ENCODE measurements around the gene OR6K6.

Gene OR6K6

DNA sequence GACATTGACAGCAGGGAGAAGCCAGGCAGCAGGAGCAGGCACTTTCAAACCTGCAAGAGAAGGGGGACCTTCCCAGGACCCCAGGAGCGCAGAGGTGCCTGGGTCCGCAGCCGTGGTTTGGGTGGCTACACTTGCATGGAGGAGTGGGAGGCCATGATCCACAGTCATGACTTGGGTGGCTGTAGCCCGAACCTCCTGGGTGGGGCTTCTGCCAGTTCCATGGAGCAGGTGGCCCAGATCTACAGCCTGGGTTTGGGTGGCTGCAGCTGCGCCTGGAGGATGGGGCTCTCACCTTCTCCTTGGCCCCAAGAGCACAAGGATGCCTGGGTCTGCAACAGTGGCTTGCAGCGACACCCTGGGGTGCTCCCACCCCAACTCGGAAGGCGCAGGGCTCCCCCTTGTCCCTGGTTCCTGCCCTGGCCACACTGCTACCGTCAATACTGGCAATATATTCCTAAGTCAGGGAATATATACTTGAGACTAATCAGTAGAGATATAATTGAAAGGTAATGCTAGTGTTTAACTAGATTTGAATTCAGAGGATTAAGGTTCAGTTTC, 2.3 kb upstream of the OR6K6 start:
- TF ChIP-seq, protein P1, sequence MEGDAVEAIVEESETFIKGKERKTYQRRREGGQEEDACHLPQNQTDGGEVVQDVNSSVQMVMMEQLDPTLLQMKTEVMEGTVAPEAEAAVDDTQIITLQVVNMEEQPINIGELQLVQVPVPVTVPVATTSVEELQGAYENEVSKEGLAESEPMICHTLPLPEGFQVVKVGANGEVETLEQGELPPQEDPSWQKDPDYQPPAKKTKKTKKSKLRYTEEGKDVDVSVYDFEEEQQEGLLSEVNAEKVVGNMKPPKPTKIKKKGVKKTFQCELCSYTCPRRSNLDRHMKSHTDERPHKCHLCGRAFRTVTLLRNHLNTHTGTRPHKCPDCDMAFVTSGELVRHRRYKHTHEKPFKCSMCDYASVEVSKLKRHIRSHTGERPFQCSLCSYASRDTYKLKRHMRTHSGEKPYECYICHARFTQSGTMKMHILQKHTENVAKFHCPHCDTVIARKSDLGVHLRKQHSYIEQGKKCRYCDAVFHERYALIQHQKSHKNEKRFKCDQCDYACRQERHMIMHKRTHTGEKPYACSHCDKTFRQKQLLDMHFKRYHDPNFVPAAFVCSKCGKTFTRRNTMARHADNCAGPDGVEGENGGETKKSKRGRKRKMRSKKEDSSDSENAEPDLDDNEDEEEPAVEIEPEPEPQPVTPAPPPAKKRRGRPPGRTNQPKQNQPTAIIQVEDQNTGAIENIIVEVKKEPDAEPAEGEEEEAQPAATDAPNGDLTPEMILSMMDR (conservative IDR thresholded peaks at IDR 0.05; ENCODE audit: low read depth, low read length): no peak
- no peak overlapping the region for H3K4me3 ChIP-seq (ENCODE audit: low read depth, low read length)
- DNase-seq (ENCODE audit: low read depth): no peak

DNA sequence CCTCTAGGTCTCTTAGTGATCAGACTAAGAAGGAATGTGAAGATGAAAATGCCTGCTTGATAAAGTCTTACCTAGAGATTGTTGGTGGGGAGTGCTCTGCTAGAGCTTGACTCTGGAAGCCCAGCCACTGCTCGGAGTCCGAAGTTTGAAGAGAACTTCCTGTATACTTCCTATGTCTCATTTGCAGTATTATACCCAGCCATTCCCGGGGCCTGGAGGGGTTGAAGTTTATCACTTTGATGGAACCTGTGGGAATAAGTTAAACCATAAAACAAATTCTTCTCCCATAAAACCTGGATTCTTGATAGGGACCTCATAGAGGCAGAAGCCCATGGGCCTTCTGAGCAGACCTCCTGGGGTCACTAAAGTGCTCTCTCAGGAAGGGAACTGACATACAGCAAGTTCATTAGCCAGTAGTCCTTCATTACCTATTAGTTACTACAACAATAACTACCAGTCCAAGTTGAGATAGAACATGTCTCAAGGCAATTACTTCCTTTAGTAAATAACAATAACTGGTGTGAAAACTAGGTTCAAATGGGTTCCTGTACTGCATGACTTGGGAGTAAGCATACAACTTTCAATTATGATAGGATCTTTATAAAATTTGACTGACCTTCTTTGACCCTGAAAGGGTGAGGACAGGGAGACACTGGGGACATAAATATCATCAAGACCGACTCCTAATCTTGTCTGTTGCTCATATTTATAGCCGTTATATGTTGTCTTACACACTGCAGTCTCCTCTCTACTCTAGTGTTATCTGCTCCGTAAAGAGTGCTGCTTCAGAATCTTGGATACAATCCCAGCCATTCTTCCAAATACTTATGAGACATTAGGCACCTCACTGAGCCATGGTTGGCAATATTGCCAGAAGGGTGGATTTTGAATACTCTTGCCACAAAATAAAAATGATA, 17.7 kb downstream of the OR6K6 start, which contains the start of gene OR6N1:
OR6N1 (minus strand) TSS at position 246 of the 917 bp plus-strand sequence. CDS start 5,513 bp downstream, outside the sequence.
- TF ChIP-seq, protein P1 (conservative IDR thresholded peaks at IDR 0.05; ENCODE audit: low read depth, low read length): no peak
- DNase-seq (ENCODE audit: low read depth): no peak

GRCh38 chr1:158781104-158781503, 26.6 kb downstream of the OR6K6 start, which contains the start of gene OR6N2:
Gene OR6N2 (minus strand): TSS chr1:158781204. CDS start chr1:158777635, 3,569 bp downstream.
- DNase-seq (ENCODE audit: low read depth): no peak
- TF ChIP-seq, protein P1 (conservative IDR thresholded peaks at IDR 0.05; ENCODE audit: low read depth, low read length): no peak
- H3K4me3 ChIP-seq (ENCODE audit: low read depth, low read length): no peak within 1 kb of the TSS

More for the DNA sequence above, 17.7 kb downstream of the OR6K6 start, which contains the start of gene OR6N1:
- H3K4me3 ChIP-seq (ENCODE audit: low read depth, low read length): no peak within 1 kb of the TSS

GRCh38 chr1:158793604-158794003, 39.1 kb downstream of the OR6K6 start:
- peak; percentile 11 for DNase-seq (ENCODE audit: low read depth)
- no peak overlapping the region for H3K4me3 ChIP-seq (ENCODE audit: low read depth, low read length)
- TF ChIP-seq, protein P1 (conservative IDR thresholded peaks at IDR 0.05; ENCODE audit: low read depth, low read length): peak; percentile 39

DNA sequence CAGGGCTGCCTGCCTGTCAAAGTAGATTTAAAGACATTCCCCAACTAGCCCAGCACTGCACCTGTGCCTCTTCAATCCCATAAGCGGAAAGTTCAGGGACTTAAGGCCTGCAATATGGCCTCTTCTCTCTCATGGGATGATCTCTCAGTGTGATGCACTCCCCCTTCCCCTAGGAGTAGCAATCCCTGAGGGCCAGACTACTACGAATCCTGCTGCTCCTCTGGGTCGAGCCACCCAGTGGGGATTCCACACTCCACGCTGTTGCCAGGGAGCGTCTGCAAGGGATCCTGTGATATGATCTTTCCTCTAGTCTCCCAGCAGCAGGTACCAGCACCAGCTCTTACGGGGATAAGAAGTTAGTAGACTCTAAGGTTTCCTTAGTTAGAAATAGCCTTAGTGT, 39.7 kb downstream of the OR6K6 start:
- no peak overlapping the region for H3K4me3 ChIP-seq (ENCODE audit: low read depth, low read length)
- DNase-seq (ENCODE audit: low read depth): no peak
- TF ChIP-seq, protein P1 (conservative IDR thresholded peaks at IDR 0.05; ENCODE audit: low read depth, low read length): no peak

DNA sequence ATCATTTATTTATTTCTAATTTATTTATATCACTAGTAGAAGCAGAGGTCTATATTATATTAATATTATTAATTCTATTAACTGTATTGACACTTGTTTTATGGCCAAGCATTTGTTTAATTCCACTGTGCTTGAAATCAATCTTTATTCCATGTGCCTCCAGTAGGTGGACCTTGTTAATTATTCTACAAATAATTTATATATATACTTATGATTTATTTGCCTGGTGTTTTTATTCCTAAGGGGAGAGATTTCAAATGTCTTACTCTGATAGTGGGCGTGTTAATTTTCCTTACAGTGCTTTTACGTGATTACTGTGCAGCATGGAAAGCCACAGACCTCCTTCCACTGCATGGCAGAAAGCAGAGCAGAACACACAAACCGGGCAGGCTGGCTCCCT, 44.0 kb downstream of the OR6K6 start:
- peak; percentile 12 for DNase-seq (ENCODE audit: low read depth)
- TF ChIP-seq, protein P1 (conservative IDR thresholded peaks at IDR 0.05; ENCODE audit: low read depth, low read length): peak; percentile 3
- no peak overlapping the region for H3K4me3 ChIP-seq (ENCODE audit: low read depth, low read length)
